ENCODE data around the gene SSU72. TPM values are rescaled to one million over a fixed set of nuclear protein-coding genes. Genes with fewer than 3 reads are reported as not detected.

Gene SSU72
- polyA plus RNA-seq (2013) = 89.0 TPM

- Histone ChIP-seq H3K4me1 (ENCODE audit: control extremely low read depth in 1 of 4, control insufficient read depth in 4 of 4, insufficient read depth in 4 of 4, low read length in 3 of 4) (peaks cover 5 to 22% (median 17%) of the 10 kb centered on the region in 4 experiments), H3K9me3 (ENCODE audit: control extremely low read depth in 1 of 5, control insufficient read depth in 4 of 5, insufficient read depth in 2 of 5, low read depth in 1 of 5, low read length in 4 of 5) (no peaks in the 10 kb centered on the region), H3K36me3 (ENCODE audit: control insufficient read depth in 4 of 4, insufficient read depth in 4 of 4, low read length in 3 of 4) (peaks cover 0 to 13% (median 1%) of the 10 kb centered on the region in 4 experiments), H3K4me3 (ENCODE audit: control insufficient read depth in 1 of 7, extremely low read depth in 1 of 7, insufficient read depth in 4 of 7, low read depth in 2 of 7, low read length in 6 of 7) (peak within 1 kb of the TSS; percentile 90 to 98 (median 96)), H3K27ac (ENCODE audit: insufficient read depth in 1 of 2, low read depth in 1 of 2, low read length in 2 of 2, poor library complexity in 1 of 2, severe bottlenecking in 2 of 2) (peak within 1 kb of the TSS; percentile 91 to 98), H3K27me3 (replicated peaks in 2 of 5; ENCODE audit: control insufficient read depth in 4 of 5, insufficient read depth in 5 of 5, low read length in 4 of 5) (peaks cover 0 to 10% (median 4%) of the 10 kb centered on the region in 5 experiments)
- ChIA-PET POLR2A (no interaction called here), CTCF (interaction anchor here (1.1 kb wide), 1 partner anchor 39 kb away, joined by 4 read pairs; no protein-coding TSS in a partner anchor)
- under 1% methylated on average over 82 of the region's 87 CpGs for WGBS (ENCODE audit: insufficient coverage)
- DNase-seq = peak; percentile 93 to 97 (median 97)
These were observed at the start of gene SSU72 for GRCh38 chr1:1574721-1575537. TSS of gene SSU72 (minus strand) at chr1:1574863. CDS start at chr1:1574557, 306 bp downstream.

GRCh38 chr1:1623631-1624442 lies 49.2 kb upstream of the SSU72 start:
- no peak for DNase-seq
- Histone ChIP-seq H3K9me3 (ENCODE audit: control extremely low read depth in 1 of 5, control insufficient read depth in 4 of 5, insufficient read depth in 2 of 5, low read depth in 1 of 5, low read length in 4 of 5) (no peaks in the 10 kb centered on the region), H3K27ac (ENCODE audit: insufficient read depth in 1 of 2, low read depth in 1 of 2, low read length in 2 of 2, poor library complexity in 1 of 2, severe bottlenecking in 2 of 2) (no peak overlapping the region), H3K27me3 (replicated peaks in 2 of 5; ENCODE audit: control insufficient read depth in 4 of 5, insufficient read depth in 5 of 5, low read length in 4 of 5) (no peaks in the 10 kb centered on the region), H3K36me3 (ENCODE audit: control insufficient read depth in 4 of 4, insufficient read depth in 4 of 4, low read length in 3 of 4) (peaks cover 0 to 3% (median 0%) of the 10 kb centered on the region in 4 experiments), H3K4me3 (ENCODE audit: control insufficient read depth in 1 of 7, extremely low read depth in 1 of 7, insufficient read depth in 4 of 7, low read depth in 2 of 7, low read length in 6 of 7) (no peak overlapping the region), H3K4me1 (ENCODE audit: control extremely low read depth in 1 of 4, control insufficient read depth in 4 of 4, insufficient read depth in 4 of 4, low read length in 3 of 4) (peaks cover 0 to 4% (median 2%) of the 10 kb centered on the region in 4 experiments)
- 97% methylated on average over 49 of the region's 51 CpGs for WGBS (ENCODE audit: insufficient coverage)
- CTCF ChIA-PET = no interaction called here
- POLR2A ChIA-PET = interaction anchor here (0.6 kb wide), 1 partner anchor 123 kb away, joined by 5 read pairs; no protein-coding TSS in a partner anchor

GRCh38 chr1:1623181-1623630 lies 48.5 kb upstream of the SSU72 start:
- Histone ChIP-seq H3K4me3 (ENCODE audit: control insufficient read depth in 1 of 7, extremely low read depth in 1 of 7, insufficient read depth in 4 of 7, low read depth in 2 of 7, low read length in 6 of 7) (no peak overlapping the region), H3K4me1 (ENCODE audit: control extremely low read depth in 1 of 4, control insufficient read depth in 4 of 4, insufficient read depth in 4 of 4, low read length in 3 of 4) (no peaks in the 10 kb centered on the region), H3K9me3 (ENCODE audit: control extremely low read depth in 1 of 5, control insufficient read depth in 4 of 5, insufficient read depth in 2 of 5, low read depth in 1 of 5, low read length in 4 of 5) (no peaks in the 10 kb centered on the region), H3K36me3 (ENCODE audit: control insufficient read depth in 4 of 4, insufficient read depth in 4 of 4, low read length in 3 of 4) (peaks cover 0 to 7% (median 2%) of the 10 kb centered on the region in 4 experiments), H3K27ac (ENCODE audit: insufficient read depth in 1 of 2, low read depth in 1 of 2, low read length in 2 of 2, poor library complexity in 1 of 2, severe bottlenecking in 2 of 2) (no peak overlapping the region), H3K27me3 (replicated peaks in 2 of 5; ENCODE audit: control insufficient read depth in 4 of 5, insufficient read depth in 5 of 5, low read length in 4 of 5) (no peaks in the 10 kb centered on the region)
- POLR2A ChIA-PET = no interaction called here
- CTCF ChIA-PET = no interaction called here
- DNase-seq = no peak
- 98% methylated on average over 28 of the region's 33 CpGs for WGBS (ENCODE audit: insufficient coverage)

- peaks cover 0 to 11% (median 5%) of the 10 kb centered on the region in 4 experiments for H3K36me3 ChIP-seq (ENCODE audit: control insufficient read depth in 4 of 4, insufficient read depth in 4 of 4, low read length in 3 of 4)
- 96% methylated on average over 16 of the region's 17 CpGs for WGBS (ENCODE audit: insufficient coverage)
- POLR2A ChIA-PET = no interaction called here
These were observed 48.1 kb upstream of the SSU72 start for GRCh38 chr1:1622788-1623094.

GRCh38 chr1:1622010-1622787 lies 47.5 kb upstream of the SSU72 start:
- Histone ChIP-seq H3K4me3 (ENCODE audit: control insufficient read depth in 1 of 7, extremely low read depth in 1 of 7, insufficient read depth in 4 of 7, low read depth in 2 of 7, low read length in 6 of 7) (no peak overlapping the region), H3K9me3 (ENCODE audit: control extremely low read depth in 1 of 5, control insufficient read depth in 4 of 5, insufficient read depth in 2 of 5, low read depth in 1 of 5, low read length in 4 of 5) (no peaks in the 10 kb centered on the region), H3K36me3 (ENCODE audit: control insufficient read depth in 4 of 4, insufficient read depth in 4 of 4, low read length in 3 of 4) (peaks cover 0 to 12% (median 8%) of the 10 kb centered on the region in 4 experiments), H3K27ac (ENCODE audit: insufficient read depth in 1 of 2, low read depth in 1 of 2, low read length in 2 of 2, poor library complexity in 1 of 2, severe bottlenecking in 2 of 2) (no peak overlapping the region), H3K4me1 (ENCODE audit: control extremely low read depth in 1 of 4, control insufficient read depth in 4 of 4, insufficient read depth in 4 of 4, low read length in 3 of 4) (no peaks in the 10 kb centered on the region), H3K27me3 (replicated peaks in 2 of 5; ENCODE audit: control insufficient read depth in 4 of 5, insufficient read depth in 5 of 5, low read length in 4 of 5) (no peaks in the 10 kb centered on the region)
- DNase-seq = no peak
- POLR2A ChIA-PET = no interaction called here
- CTCF ChIA-PET = no interaction called here
- 95% methylated on average over 19 of the region's 21 CpGs for WGBS (ENCODE audit: insufficient coverage)

More at GRCh38 chr1:1622788-1623094, 48.1 kb upstream of the SSU72 start:
- Histone ChIP-seq H3K4me3 (ENCODE audit: control insufficient read depth in 1 of 7, extremely low read depth in 1 of 7, insufficient read depth in 4 of 7, low read depth in 2 of 7, low read length in 6 of 7) (no peak overlapping the region), H3K27me3 (replicated peaks in 2 of 5; ENCODE audit: control insufficient read depth in 4 of 5, insufficient read depth in 5 of 5, low read length in 4 of 5) (no peaks in the 10 kb centered on the region), H3K9me3 (ENCODE audit: control extremely low read depth in 1 of 5, control insufficient read depth in 4 of 5, insufficient read depth in 2 of 5, low read depth in 1 of 5, low read length in 4 of 5) (no peaks in the 10 kb centered on the region), H3K27ac (ENCODE audit: insufficient read depth in 1 of 2, low read depth in 1 of 2, low read length in 2 of 2, poor library complexity in 1 of 2, severe bottlenecking in 2 of 2) (no peak overlapping the region), H3K4me1 (ENCODE audit: control extremely low read depth in 1 of 4, control insufficient read depth in 4 of 4, insufficient read depth in 4 of 4, low read length in 3 of 4) (no peaks in the 10 kb centered on the region)
- CTCF ChIA-PET = no interaction called here
- DNase-seq = no peak

- H3K4me1 ChIP-seq (ENCODE audit: control extremely low read depth in 1 of 4, control insufficient read depth in 4 of 4, insufficient read depth in 4 of 4, low read length in 3 of 4) = peaks cover 0 to 8% (median 7%) of the 10 kb centered on the region in 4 experiments
- CTCF ChIA-PET = interaction anchor here (1.1 to 1.3 kb wide), 3 partner anchors 7 to 117 kb away, joined by 3 to 5 read pairs (median 4); no protein-coding TSS in a partner anchor
- 94% methylated on average over 29 of the region's 31 CpGs for WGBS (ENCODE audit: insufficient coverage)
- POLR2A ChIA-PET = no interaction called here
- H3K27me3 ChIP-seq (replicated peaks in 2 of 5; ENCODE audit: control insufficient read depth in 4 of 5, insufficient read depth in 5 of 5, low read length in 4 of 5) = no peaks in the 10 kb centered on the region
- H3K4me3 ChIP-seq (ENCODE audit: control insufficient read depth in 1 of 7, extremely low read depth in 1 of 7, insufficient read depth in 4 of 7, low read depth in 2 of 7, low read length in 6 of 7) = no peak overlapping the region
- no peak for DNase-seq
- no peak overlapping the region for H3K27ac ChIP-seq (ENCODE audit: insufficient read depth in 1 of 2, low read depth in 1 of 2, low read length in 2 of 2, poor library complexity in 1 of 2, severe bottlenecking in 2 of 2)
- peaks cover 0 to 11% (median 8%) of the 10 kb centered on the region in 4 experiments for H3K36me3 ChIP-seq (ENCODE audit: control insufficient read depth in 4 of 4, insufficient read depth in 4 of 4, low read length in 3 of 4)
- no peaks in the 10 kb centered on the region for H3K9me3 ChIP-seq (ENCODE audit: control extremely low read depth in 1 of 5, control insufficient read depth in 4 of 5, insufficient read depth in 2 of 5, low read depth in 1 of 5, low read length in 4 of 5)
These were observed 46.7 kb upstream of the SSU72 start for GRCh38 chr1:1621173-1622009.
